CD4-positive, alpha-beta T cell (primary cell): Measurements from ENCODE around the gene NT5DC2. TPM values are rescaled to one million over a fixed set of nuclear protein-coding genes. Genes with fewer than 3 reads are reported as not detected.

Experiments used
- ATAC-seq: fragments of 200-7000 bp; cut with Tn5 transposase; one replicate; pipeline ENCODE4 v1.10.0; 2022; ENCODE audit warnings: mild to moderate bottlenecking; ENCODE audit not compliant: poor library complexity
- CTCF ChIA-PET: fragments of 350-600 bp; sonication (Branson Sonifier 250); formaldehyde crosslinking; loops from one replicate; lab custom pipeline; 2021; ENCODE audit warnings: antibody characterized with exemption, inconsistent platforms; lab: Charles Lee
- POLR2A ChIA-PET: fragments of 350-600 bp; sonication (Branson Sonifier 250); formaldehyde crosslinking; loops from one replicate; lab custom pipeline; 2021; ENCODE audit warnings: antibody characterized with exemption, inconsistent platforms; lab: Charles Lee
- DNase-seq, 14 experiments: peaks; one replicate each; pipeline ENCODE4 v3.0.0-alpha.2; 2013 to 2020; ENCODE audit warnings: mixed read lengths in 2 of 14
- H3K27ac ChIP-seq, 2 donors: one replicate each; pipeline versions ENCODE4 v1.5.1 to v1.7.0; 2013; ENCODE audit warnings: low read length in 2 of 2, low read depth in 1 of 2, mild to moderate bottlenecking in 1 of 2
- H3K27me3 ChIP-seq, 2 experiments: 1 replicate in 1 of 2; 2 replicates in 1 of 2; pipeline versions ENCODE4 v1.6.1 to v1.7.0; 2013; ENCODE audit warnings: low read length in 2 of 2, control low read depth in 1 of 2, mild to moderate bottlenecking in 1 of 2, moderate library complexity in 1 of 2; ENCODE audit not compliant: insufficient read depth in 2 of 2, control insufficient read depth in 1 of 2
- H3K36me3 ChIP-seq: one replicate; pipeline ENCODE4 v1.6.1; 2013; ENCODE audit warnings: low read length, control low read depth; ENCODE audit not compliant: insufficient read depth
- H3K4me1 ChIP-seq: one replicate; pipeline ENCODE4 v1.6.1; 2013; ENCODE audit warnings: low read length, control low read depth; ENCODE audit not compliant: insufficient read depth
- H3K4me3 ChIP-seq: one replicate; pipeline ENCODE4 v1.5.1; 2013; ENCODE audit warnings: mild to moderate bottlenecking, low read length, moderate library complexity
- H3K9me3 ChIP-seq, 2 experiments: 1 replicate in 1 of 2; 2 replicates in 1 of 2; pipeline versions ENCODE4 v1.6.1 to v1.7.0; 2013; ENCODE audit warnings: low read length in 2 of 2, mild to moderate bottlenecking in 2 of 2, control low read depth in 1 of 2, moderate library complexity in 1 of 2; ENCODE audit not compliant: control insufficient read depth in 1 of 2, insufficient read depth in 1 of 2
- H3K27ac Mint-ChIP-seq: one replicate; pipeline ENCODE4 v1.8.0; 2020; ENCODE audit warnings: mixed read lengths
- H3K27me3 Mint-ChIP-seq: one replicate; pipeline ENCODE4 v1.8.0; 2021; ENCODE audit warnings: mixed read lengths
- H3K36me3 Mint-ChIP-seq: one replicate; pipeline ENCODE4 v1.8.0; 2021; ENCODE audit warnings: low read depth, mixed read lengths
- H3K4me1 Mint-ChIP-seq: one replicate; pipeline ENCODE4 v1.8.0; 2021; ENCODE audit warnings: low read depth, mixed read lengths
- H3K4me3 Mint-ChIP-seq: one replicate; pipeline ENCODE4 v1.8.0; 2020; ENCODE audit warnings: mild to moderate bottlenecking, mixed read lengths
- H3K9me3 Mint-ChIP-seq: one replicate; pipeline ENCODE4 v1.8.0; 2020; ENCODE audit warnings: mixed read lengths
- CTCF ChIP-seq: fragments of 200-600 bp; IDR thresholded peaks from one replicate; pipeline ENCODE4 v1.8.0; 2022; ENCODE audit warnings: antibody characterized with exemption, mild to moderate bottlenecking
- intact Hi-C, 2 experiments: fragments of 100-400 bp; cut with DNase I in 1 of 2; cut with micrococcal nuclease in 1 of 2; formaldehyde crosslinking; loops; one replicate each; pipeline versions ENCODE4 v1.15.1 to v1.9.0; 2023 to 2025; cut with DNase I, micrococcal nuclease
- total RNA-seq, 174 experiments: library from RNA in 2 of 174; stranded (reverse) in 2 of 174; gene quantifications; one replicate each; pipeline ENCODE4 v1.2.3 and lab custom pipeline; 2021 to 2026

The NT5DC2 gene
- total RNA-seq, 2 experiments from 2014 or later: 2.5 to 4.2 TPM

GRCh38 chr3:52555056-52555455 is 21.4 kb upstream of the NT5DC2 start:
- TF ChIP-seq CTCF: no peak
- Histone ChIP-seq H3K36me3 (peaks cover 60% of the 10 kb centered on the region), H3K27ac (no peak overlapping the region), H3K27me3 (no peaks in the 10 kb centered on the region), H3K9me3 (no peaks in the 10 kb centered on the region), H3K4me3 (no peak overlapping the region), H3K4me1 (no peaks in the 10 kb centered on the region)
- no peak overlapping the region for H3K4me3 Mint-ChIP-seq
- H3K27ac Mint-ChIP-seq: no peak overlapping the region
- ChIA-PET CTCF (no interaction called here), POLR2A (interaction anchor here (0.5 kb wide), 1 partner anchor 155 kb away, joined by 3 read pairs; no protein-coding TSS in a partner anchor)
- ATAC-seq: no peak
- H3K27me3 Mint-ChIP-seq: no peaks in the 10 kb centered on the region
- H3K36me3 Mint-ChIP-seq: peaks cover 86% of the 10 kb centered on the region
- intact Hi-C loops: no loop called here
- no peaks in the 10 kb centered on the region for H3K4me1 Mint-ChIP-seq
- no peak for DNase-seq
- no peaks in the 10 kb centered on the region for H3K9me3 Mint-ChIP-seq

GRCh38 chr3:52554026-52554755 is 20.5 kb upstream of the NT5DC2 start:
- no peak for TF ChIP-seq CTCF
- Mint-ChIP-seq H3K36me3 (peaks cover 84% of the 10 kb centered on the region), H3K4me3 (no peak overlapping the region), H3K27ac (peak overlapping the region; percentile 20), H3K9me3 (no peaks in the 10 kb centered on the region), H3K4me1 (no peaks in the 10 kb centered on the region), H3K27me3 (no peaks in the 10 kb centered on the region)
- ChIA-PET CTCF (no interaction called here), POLR2A (no interaction called here)
- H3K4me1 ChIP-seq: no peaks in the 10 kb centered on the region
- no peaks in the 10 kb centered on the region for H3K9me3 ChIP-seq
- ATAC-seq (no peak), DNase-seq (no peak)
- no peak overlapping the region for H3K4me3 ChIP-seq
- H3K27ac ChIP-seq: no peak overlapping the region
- H3K36me3 ChIP-seq: peaks cover 58% of the 10 kb centered on the region
- intact Hi-C loops: no loop called here
- H3K27me3 ChIP-seq: no peaks in the 10 kb centered on the region

GRCh38 chr3:52552089-52552488 is 18.4 kb upstream of the NT5DC2 start:
- ATAC-seq (no peak), DNase-seq (no peak)
- Histone ChIP-seq H3K4me3 (no peak overlapping the region), H3K36me3 (peaks cover 58% of the 10 kb centered on the region), H3K27ac (no peak overlapping the region), H3K4me1 (no peaks in the 10 kb centered on the region), H3K27me3 (no peaks in the 10 kb centered on the region), H3K9me3 (no peaks in the 10 kb centered on the region)
- intact Hi-C loops: no loop called here
- TF ChIP-seq CTCF: no peak
- H3K27me3 Mint-ChIP-seq: no peaks in the 10 kb centered on the region
- peaks cover 81% of the 10 kb centered on the region for H3K36me3 Mint-ChIP-seq
- CTCF ChIA-PET: no interaction called here
- no peaks in the 10 kb centered on the region for H3K4me1 Mint-ChIP-seq
- no peaks in the 10 kb centered on the region for H3K9me3 Mint-ChIP-seq
- POLR2A ChIA-PET: no interaction called here
- H3K4me3 Mint-ChIP-seq: no peak overlapping the region
- no peak overlapping the region for H3K27ac Mint-ChIP-seq
